GM12878 (cell line): ENCODE measurements around the gene LCP1. TPM values are rescaled to one million over a fixed set of nuclear protein-coding genes. Genes with fewer than 3 reads are reported as not detected.
A peak's percentile ranks its signal among the peaks of the same experiment; 100 is the strongest.

ENCODE experiments used
- ATAC-seq: fragments of 200-7000 bp; cut with Tn5 transposase; 3 replicates; pipeline ENCODE4 v1.9.1; 2020; ENCODE audit warnings: mild to moderate bottlenecking, moderate library complexity
- BruUV-seq: library from RNA; stranded (reverse); fragments of 400-500 nt; replicated peaks from 2 replicates; lab custom pipeline; 2021; lab: Mats Ljungman, UMichigan
- CTCF ChIA-PET: fragments of 300-600 bp; sonication (Branson Sonifier 250); formaldehyde crosslinking; extraction: SDS; loops from one replicate; lab custom pipeline; 2021; ENCODE audit warnings: inconsistent platforms; lab: Yijun Ruan, JAX
- POLR2A ChIA-PET: fragments of 350-600 bp; formaldehyde crosslinking; extraction: SDS; loops from one replicate; lab custom pipeline; 2021; ENCODE audit warnings: inconsistent platforms; lab: Charles Lee
- RAD21 ChIA-PET: fragments of 300-600 bp; sonication (Branson Sonifier 250); formaldehyde crosslinking; loops from one replicate; lab custom pipeline; 2023; ENCODE audit warnings: antibody characterized with exemption; ENCODE audit not compliant: unreplicated experiment; lab: Charles Lee
- SMC1A ChIA-PET: fragments of 300-600 bp; sonication (Branson Sonifier 250); formaldehyde crosslinking; loops from one replicate; lab custom pipeline; 2023; ENCODE audit not compliant: unreplicated experiment, uncharacterized antibody; lab: Charles Lee
- DNase-seq: peaks from one replicate; pipeline ENCODE4 v3.0.0-alpha.2; 2011; ENCODE audit warnings: low read depth, low spot score
- FAIRE-seq: peaks from 3 replicates; lab custom pipeline; 2011; peaks lifted over from hg19 to GRCh38; lab: Jason Lieb, UNC
- H2AFZ ChIP-seq: 2 replicates; pipeline ENCODE4 v1.6.0; 2011; ENCODE audit warnings: low read depth, low read length, control low read depth; ENCODE audit not compliant: control insufficient read depth
- H3K27ac ChIP-seq: 2 replicates; pipeline ENCODE4 v1.5.1; 2011; ENCODE audit warnings: control low read depth; ENCODE audit not compliant: control insufficient read depth, insufficient read depth
- H3K27me3 ChIP-seq, 2 experiments: replicated peaks in 1 of 2; 2 replicates each; pipeline versions ENCODE4 v1.6.0 to v1.6.1; 2011; ENCODE audit warnings: low read length in 1 of 2; ENCODE audit not compliant: control insufficient read depth in 2 of 2, insufficient read depth in 2 of 2
- H3K36me3 ChIP-seq, 2 experiments: 2 replicates each; pipeline ENCODE4 v1.5.1; 2011; ENCODE audit warnings: low read length in 1 of 2; ENCODE audit not compliant: control insufficient read depth in 2 of 2, insufficient read depth in 2 of 2
- H3K4me1 ChIP-seq: 2 replicates; pipeline ENCODE4 v1.6.1; 2011; ENCODE audit warnings: mild to moderate bottlenecking, low read length, moderate library complexity, mixed read lengths; ENCODE audit not compliant: control insufficient read depth, insufficient read depth
- H3K4me2 ChIP-seq: 2 replicates; pipeline ENCODE4 v1.6.0; 2011; ENCODE audit warnings: control low read depth; ENCODE audit not compliant: control insufficient read depth, insufficient read depth
- H3K4me3 ChIP-seq: fragments of 200-600 bp; sonication (generic); 2 replicates; pipeline ENCODE4 v1.5.1; 2016
- H3K79me2 ChIP-seq: 2 replicates; pipeline ENCODE4 v1.6.0; 2011; ENCODE audit warnings: low read length; ENCODE audit not compliant: control insufficient read depth, insufficient read depth
- H3K9ac ChIP-seq: 2 replicates; pipeline ENCODE4 v1.8.0; 2011; ENCODE audit warnings: low read length, control low read depth, mixed read lengths; ENCODE audit not compliant: control insufficient read depth, insufficient read depth
- H3K9me3 ChIP-seq: replicated peaks from 3 replicates; pipeline ENCODE4 v1.5.1; 2011; ENCODE audit warnings: mild to moderate bottlenecking, low read length; ENCODE audit not compliant: control insufficient read depth, insufficient read depth
- H4K20me1 ChIP-seq: 2 replicates; pipeline ENCODE4 v1.6.0; 2011; ENCODE audit not compliant: control insufficient read depth, insufficient read depth
- ATF2 ChIP-seq: IDR thresholded peaks from 2 replicates; pipeline ENCODE4 v1.6.1; 2012; ENCODE audit warnings: low read length, inconsistent platforms
- CEBPB ChIP-seq, 2 experiments: fragments of 150-350 bp in 1 of 2; IDR thresholded peaks; 2 replicates each; pipeline ENCODE4 v1.6.1; 2012 to 2014; ENCODE audit warnings: low read depth in 2 of 2, low read length in 2 of 2, borderline replicate concordance in 1 of 2, inconsistent platforms in 1 of 2
- CHD4 ChIP-seq: fragments of 200-600 bp; sonication (generic); IDR thresholded peaks from 2 replicates; pipeline ENCODE4 v1.6.1; 2016; ENCODE audit warnings: mild to moderate bottlenecking
- ELK1 ChIP-seq: IDR thresholded peaks from 2 replicates; pipeline ENCODE4 v1.6.1; 2012; ENCODE audit warnings: low read depth, low read length, improper control_type of control experiment
- HDAC2 ChIP-seq: fragments of 200-600 bp; sonication (generic); IDR thresholded peaks from 2 replicates; pipeline ENCODE4 v1.6.1; 2017
- IKZF2 ChIP-seq, 2 experiments: fragments of 450-650 bp; IDR thresholded peaks; 2 replicates each; pipeline ENCODE4 v1.6.1; 2017; ENCODE audit warnings: mild to moderate bottlenecking in 2 of 2, moderate library complexity in 2 of 2
- IRF5 ChIP-seq: fragments of 450-650 bp; IDR thresholded peaks from 2 replicates; pipeline ENCODE4 v1.6.1; 2017; ENCODE audit warnings: borderline replicate concordance
- NRF1 ChIP-seq: conservative IDR thresholded peaks from 2 replicates; pipeline ENCODE4 v1.6.1; 2011; ENCODE audit warnings: mild to moderate bottlenecking, low read depth, low read length, improper control_type of control experiment
- RB1 ChIP-seq: fragments of 450-650 bp; formaldehyde crosslinking; IDR thresholded peaks from 2 replicates; pipeline ENCODE4 v1.6.1; 2017; ENCODE audit warnings: mild to moderate bottlenecking, borderline replicate concordance
- STAT1 ChIP-seq: fragments of 450-650 bp; conservative IDR thresholded peaks from 2 replicates; pipeline ENCODE4 v1.6.1; 2014; ENCODE audit warnings: antibody characterized with exemption, mild to moderate bottlenecking
- TAF1 ChIP-seq: IDR thresholded peaks from 2 replicates; pipeline ENCODE4 v1.6.1; 2011; ENCODE audit warnings: mild to moderate bottlenecking, low read depth, low read length, borderline replicate concordance
- ZBTB11 ChIP-seq: fragments of 450-650 bp; formaldehyde crosslinking; IDR thresholded peaks from 2 replicates; pipeline ENCODE4 v1.5.0; 2022; ENCODE audit warnings: mild to moderate bottlenecking, missing genetic modification characterization
- WGBS: methylation state at CpG from one replicate; pipeline ENCODE4 v1.1.6; 2016; ENCODE audit warnings: low lambda C conversion rate; ENCODE audit not compliant: insufficient replicate concordance, insufficient coverage; ENCODE audit errors: missing lambda C conversion rate; 5-methylcytosine and 5-hydroxymethylcytosine counted together
- in situ Hi-C: fragments of 300-500 bp; cut with MboI; formaldehyde crosslinking; loops from 9 replicates; pipeline ENCODE4 v1.14.3; 2018; ENCODE audit warnings: mixed read lengths
- intact Hi-C: fragments of 100-400 bp; cut with micrococcal nuclease; formaldehyde crosslinking; loops from one replicate; pipeline ENCODE4 v1.14.2; 2022; ENCODE audit not compliant: unreplicated experiment
- polyA plus RNA-seq, 11 experiments: library from polyadenylated mRNA; depleted of rRNA in 4 of 11; unstranded in 6 of 11; stranded (reverse) in 5 of 11; fragments of >200 nt; fragmentation: Nextera tagmentation in 4 of 11; fragmentation: Illumina TruSeq in 1 of 11; extraction: Ambion mirVana in 4 of 11; extraction: Trizol in 1 of 11; gene quantifications; 1 replicate in 1 of 11; 2 replicates in 10 of 11; pipeline versions ENCODE4 v1.2.1 to v1.2.3, GENCODE V29; 2011 to 2016; ENCODE audit warnings: inconsistent platforms in 2 of 11, missing spikeins in 2 of 11, low read depth in 1 of 11
- total RNA-seq, 4 experiments: library from RNA; depleted of rRNA in 3 of 4; stranded (reverse); fragments of >200 nt in 3 of 4; fragmentation: Illumina TruSeq in 1 of 4; extraction: Trizol in 1 of 4; gene quantifications; 2 replicates each; pipeline versions ENCODE4 v1.2.1 to v1.2.3, GENCODE V29; 2013 to 2021

Gene LCP1
- total and polyA plus RNA-seq, 10 of the 15 experiments (the other 5 are each of a cell fraction or from before 2014, with no cell fraction given) = 775 to 2,201 (median 1,556) TPM

GRCh38 chr13:46124967-46125933, 56.7 kb downstream of the LCP1 start:
- WGBS = 35% methylated on average over 11 of the region's 11 CpGs
- ChIA-PET SMC1A (interaction anchor here (0.5 to 1.9 kb wide), 10 partner anchors 10 to 171 kb away, joined by 3 to 8 read pairs (median 5); no protein-coding TSS in a partner anchor), POLR2A (interaction anchor here (0.5 kb wide), 1 partner anchor 461 kb away, joined by 3 read pairs; no protein-coding TSS in a partner anchor), CTCF (interaction anchor here (0.8 to 4.9 kb wide), 11 partner anchors 14 to 420 kb away, joined by 3 to 25 read pairs (median 7); no protein-coding TSS in a partner anchor), RAD21 (interaction anchor here (0.6 to 3.2 kb wide), 5 partner anchors 37 to 441 kb away, joined by 3 to 15 read pairs (median 4); no protein-coding TSS in a partner anchor)
- Histone ChIP-seq H3K4me2 (no peak overlapping the region), H3K4me3 (no peak overlapping the region), H2AFZ (no peak overlapping the region), H3K9me3 (no peaks in the 10 kb centered on the region), H3K4me1 (no peaks in the 10 kb centered on the region), H3K36me3 (peaks cover 19 to 25% of the 10 kb centered on the region in 2 experiments), H3K79me2 (no peaks in the 10 kb centered on the region), H4K20me1 (no peaks in the 10 kb centered on the region), H3K27ac (no peak overlapping the region), H3K9ac (no peak overlapping the region), H3K27me3 (no peaks in the 10 kb centered on the region)
- ATAC-seq (peak; percentile 11), FAIRE-seq (no peak), DNase-seq (no peak)
- in situ Hi-C loops (no loop called here), intact Hi-C loops (loop anchor here (1.0 to 5.0 kb wide), 4 partner anchors 53 to 498 kb away; partner anchors contain the start of gene ZC3H13)
- no TSS peak for BruUV-seq
- TF ChIP-seq CEBPB (IDR thresholded peaks at IDR 0.05; ENCODE audit: borderline replicate concordance in 1 of 2, low read depth in 2 of 2, low read length in 2 of 2) (0 out of 4 replicates have a peak, but pooled peaks of 1 of the 2 experiments have one; percentile 63), HDAC2 (no peak), NRF1 (no peak), CHD4 (no peak), ELK1 (no peak), ZBTB11 (no peak; the same call in 1 of the 2 replicates), STAT1 (no peak), IKZF2 (IDR thresholded peaks at IDR 0.05) (no peak), ATF2 (peak; percentile 58), TAF1 (0 out of 2 replicates have a peak, but pooled peaks have one; percentile 12), RB1 (no peak), IRF5 (no peak)
